IPS DF 19.7 (cell line): ENCODE results near the gene ALAS2.
A peak's percentile ranks its signal among the peaks of the same experiment; 100 is the strongest.
"Not testable (repeated sequence)": the region's sequence is repeated elsewhere in the genome, so short reads cannot be mapped to it uniquely, and the experiment has no call there.

Source experiments
- DNase-seq: peaks from one replicate; pipeline ENCODE4 v3.0.0-alpha.2; 2013; ENCODE audit warnings: low read depth, low spot score

Gene ALAS2

DNA sequence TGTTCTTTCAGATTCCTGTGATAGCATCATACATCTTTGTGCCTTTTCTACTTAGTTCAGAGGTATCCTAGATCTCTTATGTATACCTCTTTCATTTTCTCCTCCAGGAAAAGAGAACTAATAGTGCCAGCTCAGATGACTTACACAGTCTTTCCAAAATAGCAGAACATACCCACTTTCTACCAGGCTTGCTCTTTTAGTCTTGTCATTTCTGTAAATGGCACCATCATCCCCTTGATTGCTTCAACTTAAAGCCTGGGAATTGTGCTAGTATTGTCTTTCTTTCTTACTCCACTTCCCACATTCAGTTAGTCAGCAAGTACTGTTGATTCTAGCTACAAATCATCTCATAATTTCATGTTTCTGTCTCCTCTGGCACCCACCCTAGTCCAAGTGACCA is 25.5 kb downstream of the ALAS2 start:
- no peak for DNase-seq

- DNase-seq: no peak
These were observed 26.5 kb downstream of the ALAS2 start for GRCh38 chrX:55004231-55004630.

- peak; percentile 67 for DNase-seq
These were observed 30.8 kb downstream of the ALAS2 start, which contains the start of gene APEX2 for GRCh38 chrX:54999717-55000598. Gene APEX2 (plus strand): TSS chrX:55000363. CDS start chrX:55000423, 60 bp downstream.

- no peak for DNase-seq
These were observed 35.2 kb downstream of the ALAS2 start for GRCh38 chrX:54995621-54996020.

DNA sequence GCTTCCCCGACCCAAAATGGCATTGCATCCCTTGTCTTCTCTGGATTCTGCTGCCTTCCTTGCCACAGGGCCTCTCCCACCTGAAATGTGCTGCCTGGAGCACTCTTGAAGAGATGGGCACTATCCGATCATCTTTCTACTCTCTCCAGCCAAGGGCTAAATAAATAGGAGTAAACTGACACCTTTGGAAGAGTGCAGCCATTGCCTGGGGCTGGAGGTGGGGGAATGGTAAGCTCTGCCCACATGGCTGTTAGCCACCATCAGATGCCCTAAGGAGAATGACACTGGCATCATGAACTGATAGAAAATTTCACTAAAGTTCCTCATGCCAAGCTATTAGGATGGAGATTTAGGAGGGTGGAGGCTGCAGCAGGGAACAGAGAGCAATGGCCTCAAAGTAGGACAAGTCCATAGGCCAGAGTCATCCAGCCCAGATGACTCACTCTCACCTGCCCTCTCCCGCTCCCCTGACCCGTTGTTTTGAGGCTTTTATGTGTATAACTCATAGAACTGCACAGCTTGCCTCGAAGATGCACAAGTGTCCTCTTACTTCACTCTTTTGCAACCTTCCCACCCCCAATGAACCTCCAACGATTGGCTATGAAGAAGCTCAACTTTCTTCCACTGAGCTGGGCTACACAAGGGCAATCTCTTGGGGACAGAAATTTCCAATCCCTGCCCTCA is 36.0 kb downstream of the ALAS2 start:
- no peak for DNase-seq

DNA sequence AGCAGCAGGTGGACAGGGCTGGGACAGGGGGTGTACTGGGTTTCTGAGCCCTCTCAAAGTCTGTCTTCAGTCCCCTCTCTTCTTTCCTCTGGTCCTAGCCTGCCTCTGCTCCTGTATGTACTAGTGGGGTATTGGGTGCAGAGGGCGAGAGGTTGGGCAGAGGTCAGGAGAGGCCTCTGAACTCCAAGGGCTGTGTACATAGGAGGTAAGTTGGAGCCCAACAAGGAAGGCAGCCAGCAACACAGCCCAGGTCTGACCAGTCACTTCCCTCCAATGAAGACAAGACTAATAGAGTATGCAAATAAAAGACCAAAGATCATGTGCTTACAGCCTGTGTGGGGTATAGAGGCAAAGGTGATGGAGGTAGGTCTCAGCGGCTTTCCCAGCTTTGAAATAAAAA is 36.7 kb downstream of the ALAS2 start, which contains the start of gene PFKFB1:
PFKFB1 (minus strand) TSS at position 90 of the 400 bp plus-strand sequence. CDS start 181 bp downstream, outside the sequence.
- no peak for DNase-seq

DNA sequence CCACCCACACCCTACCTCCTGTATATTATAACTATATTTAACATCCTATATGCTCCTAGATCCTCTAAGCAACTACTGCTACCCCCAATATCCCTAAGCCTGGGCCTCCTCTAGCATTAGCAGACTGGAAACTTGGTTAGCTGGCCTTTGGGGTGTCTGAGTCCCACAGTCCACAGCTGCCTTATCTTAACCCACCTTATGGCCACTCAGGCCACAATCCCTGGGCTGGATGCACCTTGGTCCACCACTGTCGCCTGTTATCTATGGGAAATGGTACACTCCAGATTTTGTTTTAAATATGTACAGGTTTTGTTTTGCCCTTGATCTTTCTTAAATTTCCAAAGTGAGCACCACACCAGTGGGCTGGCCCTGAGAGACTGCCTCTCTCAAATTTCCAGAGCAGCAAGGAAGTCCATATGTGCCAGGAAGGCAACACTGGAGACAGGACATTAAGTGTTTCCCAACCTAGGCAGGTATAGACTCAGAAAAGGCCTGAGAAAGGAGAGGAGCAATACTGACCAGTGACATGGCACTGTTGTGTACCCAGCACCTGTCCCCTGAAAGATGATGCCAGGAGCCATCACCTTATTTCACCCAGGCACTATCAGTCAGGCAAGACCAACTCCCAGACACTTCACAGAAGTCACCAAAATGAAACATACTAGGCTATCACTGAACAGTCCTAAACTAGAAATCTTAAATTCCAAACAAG is 37.7 kb downstream of the ALAS2 start:
- DNase-seq: no peak

DNA sequence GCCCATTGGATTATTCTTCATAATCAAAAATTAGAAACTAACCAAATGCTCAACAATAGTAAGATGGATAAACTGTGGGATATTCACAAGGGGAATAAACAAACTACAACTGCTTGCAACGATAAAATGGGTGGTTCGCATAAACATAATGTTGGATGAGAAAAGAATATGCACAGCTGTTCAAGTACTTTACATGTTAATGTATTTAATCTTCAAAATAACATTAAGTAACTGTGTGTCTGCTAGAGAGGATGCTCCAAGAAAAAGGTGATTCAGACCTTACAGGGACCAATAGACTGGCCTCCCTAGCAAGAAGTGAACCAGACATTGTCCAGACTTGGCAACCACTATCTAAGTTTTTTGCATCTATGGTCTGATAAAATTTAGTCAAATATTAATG is 39.1 kb downstream of the ALAS2 start:
- DNase-seq: no peak

GRCh38 chrX:54983306-54983705 is 47.5 kb downstream of the ALAS2 start:
- DNase-seq: not testable (repeated sequence)

DNA sequence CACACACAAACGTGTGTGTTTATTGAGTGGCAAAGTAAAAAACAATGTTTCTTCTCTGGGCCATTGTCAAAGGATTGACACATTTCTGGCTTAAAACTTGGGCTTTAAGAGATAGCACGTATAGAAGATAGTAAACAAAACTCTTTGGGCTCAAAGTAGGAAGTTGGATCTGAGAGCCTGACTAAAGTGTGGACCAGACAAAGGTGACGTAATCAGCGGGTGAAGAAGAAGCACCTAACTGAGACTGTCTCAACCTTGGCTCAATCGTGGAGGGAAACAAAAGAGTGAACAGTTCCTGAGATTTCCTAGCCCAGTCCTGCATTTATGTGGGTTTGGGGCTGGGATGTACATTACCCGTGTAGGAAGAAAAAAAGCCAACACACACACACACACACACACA is 50.4 kb downstream of the ALAS2 start:
- DNase-seq: no peak

DNA sequence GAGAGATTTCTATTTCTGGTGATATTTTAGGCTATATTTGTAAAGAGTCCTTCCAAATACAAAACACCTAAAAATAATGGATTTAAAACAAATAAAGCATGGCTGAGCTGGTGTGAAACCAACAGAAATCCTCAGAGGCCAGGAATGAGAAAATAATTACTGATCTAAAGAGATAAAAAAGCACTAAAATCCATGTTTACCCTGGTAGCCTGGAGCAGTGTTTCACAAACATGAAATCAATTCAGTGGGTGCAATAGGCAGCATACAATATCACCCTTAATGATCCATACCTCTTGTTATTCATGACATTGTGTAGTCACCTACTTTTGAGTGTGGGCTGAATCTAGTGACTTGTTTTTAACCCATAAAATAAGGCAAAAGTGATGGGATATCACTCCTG is 51.3 kb downstream of the ALAS2 start:
- no peak for DNase-seq

DNA sequence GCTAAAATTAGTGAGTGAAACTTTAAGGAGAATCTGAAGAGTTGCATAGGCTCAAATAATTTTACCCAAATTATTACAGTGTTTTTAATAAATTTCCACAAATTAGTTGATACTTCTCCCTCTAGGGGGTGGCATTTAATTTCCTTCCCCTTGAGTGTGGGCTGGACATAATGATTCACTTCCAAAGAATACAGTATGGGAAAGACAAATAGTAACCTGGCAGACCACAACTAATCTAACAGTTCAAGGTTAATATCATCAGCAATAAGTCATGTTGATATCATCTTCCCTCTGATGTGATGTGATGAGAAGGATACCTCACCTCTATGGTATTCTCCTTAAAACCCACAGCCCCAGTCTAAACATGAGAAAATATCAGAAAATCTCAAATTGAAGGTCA is 52.3 kb downstream of the ALAS2 start:
- DNase-seq: no peak

- DNase-seq: no peak
These were observed 53.4 kb downstream of the ALAS2 start for GRCh38 chrX:54977387-54977786.

DNA sequence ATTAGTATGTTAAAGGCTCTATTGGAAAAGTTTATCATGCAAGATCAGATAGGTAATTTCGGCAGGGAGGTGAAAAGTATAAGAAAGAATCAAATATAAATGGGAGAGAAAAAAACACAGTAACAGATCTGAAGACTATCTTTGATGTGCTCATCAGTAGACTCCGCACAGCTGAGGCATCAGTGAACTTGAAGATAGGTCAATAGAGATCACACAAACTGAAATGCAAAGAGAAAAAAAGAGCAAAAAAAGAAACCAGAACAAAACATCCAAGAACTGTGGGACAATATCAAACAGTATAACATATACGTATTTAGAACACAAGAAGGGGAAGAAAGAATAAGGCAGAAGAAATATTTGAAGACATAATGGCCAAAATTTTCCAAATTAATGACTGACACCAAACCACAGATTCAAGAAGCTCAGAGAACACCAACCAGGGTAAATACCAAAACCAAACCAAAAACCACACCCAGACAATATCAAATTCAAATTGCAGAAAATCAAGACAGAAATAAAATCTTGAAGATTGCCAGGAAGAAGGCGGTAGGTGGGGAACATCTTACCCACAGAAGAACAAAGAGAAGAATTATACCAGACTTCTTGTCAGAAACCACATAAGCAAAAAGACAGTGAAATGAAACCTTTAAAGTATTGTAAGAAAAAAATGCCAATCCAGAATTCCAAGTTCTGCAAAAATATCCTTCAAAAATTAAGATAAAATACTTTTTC is 65.8 kb downstream of the ALAS2 start:
- no peak for DNase-seq

GRCh38 chrX:54961750-54962149 is 69.0 kb downstream of the ALAS2 start:
- DNase-seq: no peak
